Measurements from ENCODE around the gene ZBTB22.

DNA sequence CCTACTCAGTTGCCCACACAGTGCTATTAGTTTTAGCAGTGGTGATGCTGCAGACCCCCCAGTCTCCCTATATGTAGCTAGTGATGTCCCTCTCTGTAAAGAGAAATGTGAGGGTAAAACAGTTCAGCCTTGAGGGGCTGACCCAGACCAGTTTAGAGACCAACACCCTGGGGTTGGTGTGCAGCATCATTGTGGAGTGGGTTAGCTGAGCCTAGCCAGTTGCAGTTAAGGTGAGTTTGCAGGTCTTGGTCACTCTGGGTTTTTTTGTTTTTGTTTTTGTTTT is 41.0 kb downstream of the ZBTB22 start:
- TF ChIP-seq, protein P1, sequence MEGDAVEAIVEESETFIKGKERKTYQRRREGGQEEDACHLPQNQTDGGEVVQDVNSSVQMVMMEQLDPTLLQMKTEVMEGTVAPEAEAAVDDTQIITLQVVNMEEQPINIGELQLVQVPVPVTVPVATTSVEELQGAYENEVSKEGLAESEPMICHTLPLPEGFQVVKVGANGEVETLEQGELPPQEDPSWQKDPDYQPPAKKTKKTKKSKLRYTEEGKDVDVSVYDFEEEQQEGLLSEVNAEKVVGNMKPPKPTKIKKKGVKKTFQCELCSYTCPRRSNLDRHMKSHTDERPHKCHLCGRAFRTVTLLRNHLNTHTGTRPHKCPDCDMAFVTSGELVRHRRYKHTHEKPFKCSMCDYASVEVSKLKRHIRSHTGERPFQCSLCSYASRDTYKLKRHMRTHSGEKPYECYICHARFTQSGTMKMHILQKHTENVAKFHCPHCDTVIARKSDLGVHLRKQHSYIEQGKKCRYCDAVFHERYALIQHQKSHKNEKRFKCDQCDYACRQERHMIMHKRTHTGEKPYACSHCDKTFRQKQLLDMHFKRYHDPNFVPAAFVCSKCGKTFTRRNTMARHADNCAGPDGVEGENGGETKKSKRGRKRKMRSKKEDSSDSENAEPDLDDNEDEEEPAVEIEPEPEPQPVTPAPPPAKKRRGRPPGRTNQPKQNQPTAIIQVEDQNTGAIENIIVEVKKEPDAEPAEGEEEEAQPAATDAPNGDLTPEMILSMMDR (IDR thresholded peaks at IDR 0.05; ENCODE audit: borderline replicate concordance, extremely low read depth, low read length, poor library complexity, severe bottlenecking), result no peak
- no peak for TF ChIP-seq EZH2 (IDR thresholded peaks at IDR 0.05; ENCODE audit: borderline replicate concordance, low read depth, low read length, severe bottlenecking)
